ENCODE results near the gene SLC13A3.

The SLC13A3 gene

DNA sequence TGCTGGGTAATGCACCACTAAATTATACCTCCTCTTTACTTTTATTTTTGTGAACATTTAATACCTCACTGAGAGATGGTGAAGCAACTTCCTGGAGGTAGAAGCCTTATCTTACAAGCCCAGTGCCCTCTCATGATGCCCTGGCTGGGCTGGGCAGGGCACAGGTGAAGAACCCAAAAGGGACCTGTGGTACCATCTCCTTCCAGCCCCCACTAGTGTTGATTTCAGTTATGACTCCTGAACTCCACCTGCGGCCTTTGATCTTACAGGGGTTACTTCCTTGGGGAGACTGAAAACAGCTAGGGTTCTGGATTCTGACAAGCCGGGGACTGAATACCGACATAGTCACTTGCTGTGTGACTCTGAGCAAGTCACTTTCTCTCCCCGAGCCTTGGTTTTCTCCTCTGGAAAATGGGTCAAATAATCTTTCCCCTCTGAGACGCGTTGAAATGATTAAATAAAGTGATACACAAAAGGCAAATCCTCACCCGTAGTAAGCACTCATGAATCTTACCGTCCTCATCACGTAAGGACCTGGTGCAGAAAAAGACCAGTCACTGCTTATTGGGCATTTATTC is 1.2 kb downstream of the SLC13A3 start:
- DNase-seq, result no peak

DNA sequence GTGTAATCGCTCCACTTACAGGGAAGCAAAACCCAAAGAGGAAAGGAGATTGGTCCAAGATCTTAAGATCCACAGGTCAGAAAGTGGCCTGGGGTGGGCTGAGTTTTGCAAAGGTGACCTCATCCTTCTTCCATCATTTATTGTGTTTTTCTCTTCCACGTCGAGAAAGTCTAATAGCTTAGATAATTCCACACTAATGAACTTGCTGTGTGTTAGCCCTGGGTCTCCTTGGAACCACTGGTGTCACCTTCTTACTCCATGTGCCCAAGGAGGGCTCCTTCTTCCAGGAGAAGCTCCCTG is 1.7 kb downstream of the SLC13A3 start:
- no peak for DNase-seq

DNA sequence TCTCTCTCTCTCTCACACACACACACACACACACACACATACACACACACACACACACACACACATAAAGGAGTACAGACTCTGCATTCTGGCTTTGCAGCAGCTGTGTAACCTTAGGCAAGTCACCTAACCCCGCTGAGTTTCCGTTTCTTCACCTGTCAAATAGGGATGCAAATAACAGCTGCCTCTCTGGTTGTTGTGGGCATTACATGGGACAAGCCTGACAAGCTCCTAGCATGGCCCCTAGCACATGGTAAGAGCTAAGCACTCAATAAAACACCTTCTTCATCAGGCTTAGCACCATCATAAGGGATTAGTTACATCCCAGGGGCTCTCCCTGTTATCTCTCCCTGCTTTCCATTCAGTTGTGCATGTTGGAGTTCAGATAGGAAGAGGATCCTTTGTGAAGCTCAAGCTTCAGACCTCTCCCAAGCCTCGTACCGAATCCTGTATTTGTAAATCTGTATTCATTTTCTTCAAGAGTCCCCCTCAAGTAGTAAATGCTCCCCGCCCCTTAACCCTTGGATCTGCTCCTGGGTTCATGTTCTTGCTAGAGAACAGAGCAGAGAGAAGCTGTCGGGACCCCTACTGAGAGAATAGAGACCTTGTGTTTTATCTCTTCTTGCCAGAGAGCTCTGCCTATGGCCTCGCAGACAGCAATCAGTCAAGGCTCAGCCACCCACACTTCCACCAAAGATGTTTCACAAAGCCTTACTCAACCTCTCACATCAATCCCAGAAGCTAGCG is 2.2 kb downstream of the SLC13A3 start:
- DNase-seq, result no peak

DNA sequence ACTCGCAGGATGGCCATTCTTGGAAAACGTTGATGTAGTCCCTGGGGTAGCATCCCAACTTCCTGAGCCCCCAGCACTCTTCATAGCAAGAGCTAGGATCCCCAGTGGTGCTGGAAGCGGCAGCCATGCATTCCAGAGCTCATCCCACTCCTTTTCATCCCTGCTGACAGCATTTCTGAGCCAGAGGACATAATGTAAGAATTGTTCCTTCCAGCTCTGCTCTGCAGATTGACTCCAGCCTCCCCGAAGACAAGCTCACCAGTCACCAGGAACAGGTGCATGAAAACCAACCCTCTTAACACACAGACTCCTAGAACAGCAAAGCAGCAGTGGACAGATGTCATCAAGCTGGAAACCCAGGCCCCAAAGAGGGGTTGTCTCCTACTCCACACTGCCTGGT is 3.8 kb downstream of the SLC13A3 start:
- DNase-seq, result no peak

DNA sequence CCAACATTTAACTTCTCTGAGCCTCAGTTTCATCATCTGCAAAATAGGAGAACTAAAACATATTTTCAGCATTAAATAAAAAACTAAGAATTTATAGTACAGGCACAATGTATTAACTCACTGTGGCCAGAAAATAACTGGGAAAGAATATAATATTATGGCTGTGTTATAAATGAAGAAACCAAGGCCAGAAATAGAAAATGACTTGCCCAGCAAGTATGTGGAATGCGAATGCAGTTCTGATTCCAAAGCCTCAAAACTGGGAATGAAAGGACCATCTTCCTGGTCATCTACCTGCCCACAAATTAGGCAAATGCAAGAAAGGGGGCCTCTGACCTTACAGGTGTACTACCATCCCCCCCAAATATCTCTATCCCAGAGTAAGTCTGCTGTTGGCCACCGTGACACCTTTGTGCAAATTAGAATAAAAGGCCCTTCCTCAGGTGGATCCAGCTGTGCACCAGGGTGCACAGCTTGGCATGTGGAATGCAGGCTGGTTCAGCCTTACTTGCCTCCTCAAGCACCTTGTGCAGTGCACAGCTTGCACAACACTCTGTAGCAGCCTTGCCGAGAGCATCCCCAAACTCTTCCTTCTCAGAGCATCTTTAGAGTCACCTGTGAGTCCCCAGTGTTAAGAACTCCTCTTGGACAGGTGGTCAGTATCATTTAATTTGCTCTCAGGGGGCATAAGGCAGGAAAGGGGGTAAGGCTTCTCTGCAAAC is 4.4 kb downstream of the SLC13A3 start:
- DNase-seq, result no peak

DNA sequence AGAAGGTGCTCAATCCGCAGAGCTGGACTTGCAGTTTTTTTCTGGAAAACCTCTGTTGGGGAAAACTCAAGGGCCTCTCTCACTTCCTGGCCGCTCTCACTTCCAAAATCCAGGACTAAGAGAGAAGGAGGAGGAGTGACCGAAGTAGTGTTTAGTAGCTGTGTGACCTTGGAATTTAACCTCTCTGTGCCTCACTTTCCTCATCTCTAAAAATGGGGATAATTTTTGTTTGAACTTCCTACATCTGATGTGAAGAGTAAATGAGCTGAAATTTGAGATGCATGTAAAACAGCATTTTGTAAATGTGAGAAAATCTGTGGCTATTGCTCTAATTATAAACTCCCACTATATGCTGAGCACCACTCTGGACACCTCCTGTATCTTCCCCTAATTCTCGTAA is 5.1 kb downstream of the SLC13A3 start:
- no peak for DNase-seq

DNA sequence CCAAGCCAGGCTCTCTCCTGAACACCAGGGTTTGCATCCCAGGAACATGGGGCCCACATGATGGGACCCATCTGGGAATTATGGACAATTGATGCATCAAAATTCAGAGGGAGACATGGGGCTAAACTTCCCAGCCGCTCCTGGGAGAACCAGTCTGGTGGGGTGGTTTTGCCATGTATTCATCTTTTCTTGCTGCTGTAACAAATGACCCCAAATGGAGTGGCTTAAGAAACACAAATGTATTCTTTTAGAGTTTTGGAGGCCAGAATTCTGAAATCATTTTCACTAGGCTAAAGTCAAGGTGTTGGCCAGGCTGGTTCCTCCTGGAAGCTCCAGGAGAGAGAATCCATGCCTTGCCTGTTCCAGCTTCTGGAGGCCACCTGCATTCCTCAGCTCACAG is 6.5 kb downstream of the SLC13A3 start:
- no peak for DNase-seq

DNA sequence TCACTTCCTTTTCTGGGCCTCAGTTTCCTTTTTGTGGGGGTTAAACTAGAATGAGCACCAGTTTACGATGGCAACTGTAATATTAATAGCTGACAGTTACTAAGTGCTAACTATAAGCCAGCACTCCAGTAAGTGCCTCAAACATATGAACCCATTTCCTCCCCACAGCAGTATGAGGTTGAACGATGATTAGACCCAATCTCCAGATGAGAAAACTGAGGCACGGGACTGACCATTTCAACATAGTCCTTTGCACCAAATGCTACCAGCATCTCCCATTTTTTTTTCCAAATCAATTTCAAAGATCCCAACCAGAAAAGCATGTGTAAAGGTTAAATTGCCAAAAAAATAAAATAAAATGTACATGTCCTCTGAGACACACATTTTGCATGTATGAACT is 7.1 kb downstream of the SLC13A3 start:
- DNase-seq, result no peak

DNA sequence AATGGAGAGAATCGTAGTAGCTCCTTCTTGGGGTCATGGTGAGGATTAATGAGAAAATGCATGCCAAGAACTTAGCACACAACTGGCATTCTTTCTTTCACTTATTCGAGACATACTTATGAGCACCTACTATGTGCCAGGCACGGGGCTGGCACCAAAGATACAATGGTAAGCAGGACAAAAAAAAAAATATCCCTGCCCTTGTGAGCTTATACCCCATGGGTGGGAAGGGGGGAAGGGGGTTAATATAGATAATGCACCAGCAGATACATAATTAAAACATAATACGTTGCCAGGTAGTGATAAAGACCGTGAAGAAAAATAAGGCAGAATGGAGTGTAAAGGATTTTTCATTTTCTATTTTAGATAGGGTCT is 8.3 kb downstream of the SLC13A3 start:
- DNase-seq, result no peak

DNA sequence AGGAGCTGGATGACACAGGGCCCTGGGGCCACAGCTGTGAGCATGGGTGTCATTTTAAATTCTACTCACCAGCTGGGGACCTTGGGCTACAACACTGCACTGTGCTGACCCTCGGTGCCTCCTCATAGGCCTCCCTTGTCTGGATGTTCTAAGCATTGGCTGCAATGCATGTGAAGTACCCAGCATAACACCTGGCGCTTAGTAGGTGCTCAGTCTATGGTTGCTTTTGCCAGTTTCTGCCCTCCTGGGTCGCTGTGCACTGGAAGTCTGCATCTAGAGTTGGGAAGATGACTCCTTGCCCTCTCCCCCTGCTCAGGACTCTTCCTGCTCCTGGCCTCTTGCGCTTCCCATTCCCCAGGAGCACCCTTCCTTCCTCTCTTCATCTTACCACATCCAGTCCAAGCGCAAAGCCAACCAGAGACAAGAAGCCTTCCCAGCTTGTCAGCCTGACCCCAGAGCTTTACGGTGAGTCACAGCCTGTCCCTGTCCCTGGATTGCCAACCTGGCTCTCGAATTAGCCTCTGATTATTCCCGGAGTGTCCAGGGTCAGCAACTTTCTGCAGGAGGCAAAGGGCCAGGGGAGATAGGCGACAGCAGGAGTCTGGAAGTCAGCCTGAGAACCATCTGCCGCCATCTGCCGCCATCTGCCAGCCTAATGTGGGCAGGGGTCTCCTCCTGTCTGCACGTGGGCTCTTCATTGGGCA is 8.8 kb downstream of the SLC13A3 start:
- no peak for DNase-seq

DNA sequence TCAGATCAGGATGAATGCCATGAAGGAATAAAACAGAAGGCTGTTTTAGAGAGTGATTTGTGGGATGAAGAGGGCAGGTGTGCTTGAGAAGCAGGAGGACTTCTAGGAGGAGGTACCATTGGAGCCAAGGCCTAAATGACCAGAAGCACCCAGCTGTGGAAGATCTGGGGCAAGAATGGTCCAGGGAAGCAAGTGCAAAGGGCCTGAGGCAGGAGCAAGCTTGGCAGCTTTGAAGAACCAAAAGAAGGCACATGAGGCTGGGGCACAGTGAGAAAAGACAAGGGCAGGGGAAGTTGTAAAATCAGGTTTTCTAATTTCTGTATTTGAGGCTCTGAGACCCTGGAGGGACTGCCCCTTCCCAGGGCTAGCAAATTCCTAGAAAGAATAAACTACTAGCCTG is 9.8 kb downstream of the SLC13A3 start:
- no peak for DNase-seq

DNA sequence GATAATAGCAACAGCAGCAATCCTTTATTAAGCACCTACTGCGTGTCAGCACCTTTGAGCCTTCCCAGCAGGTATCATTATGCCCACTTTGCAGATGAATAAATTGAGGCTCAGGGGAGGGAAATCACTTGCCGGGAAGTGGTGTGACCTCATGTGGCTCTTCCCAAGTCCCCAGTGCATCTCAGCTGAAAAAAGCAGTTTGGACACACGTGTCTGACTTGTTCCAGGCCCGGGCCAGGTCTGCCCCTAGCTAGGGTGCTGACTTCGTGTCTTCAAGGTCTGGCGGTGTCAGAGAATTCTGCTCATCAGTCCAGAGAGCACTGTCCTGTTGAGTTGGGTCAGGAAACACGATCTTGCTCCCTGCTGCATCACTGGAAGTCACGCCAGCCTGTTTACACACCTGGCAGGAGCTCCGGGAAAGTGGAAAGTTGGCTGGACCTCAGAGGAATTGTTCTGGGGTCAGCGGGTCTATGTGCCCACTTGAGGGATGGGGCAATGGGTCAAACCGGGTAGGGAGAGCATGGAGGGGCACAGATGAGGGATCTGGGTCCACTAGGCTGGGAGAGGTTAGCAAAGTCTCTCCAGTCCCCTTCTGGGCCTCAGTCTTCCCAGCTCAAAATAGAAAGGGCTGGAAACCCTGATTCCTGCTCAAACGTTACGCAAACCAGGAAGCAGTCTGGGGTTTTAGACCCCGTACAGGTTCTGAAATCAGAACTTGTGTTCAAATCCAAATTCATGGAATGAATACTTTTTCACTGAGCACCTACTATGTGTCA is 10.5 kb downstream of the SLC13A3 start:
- DNase-seq, result no peak

DNA sequence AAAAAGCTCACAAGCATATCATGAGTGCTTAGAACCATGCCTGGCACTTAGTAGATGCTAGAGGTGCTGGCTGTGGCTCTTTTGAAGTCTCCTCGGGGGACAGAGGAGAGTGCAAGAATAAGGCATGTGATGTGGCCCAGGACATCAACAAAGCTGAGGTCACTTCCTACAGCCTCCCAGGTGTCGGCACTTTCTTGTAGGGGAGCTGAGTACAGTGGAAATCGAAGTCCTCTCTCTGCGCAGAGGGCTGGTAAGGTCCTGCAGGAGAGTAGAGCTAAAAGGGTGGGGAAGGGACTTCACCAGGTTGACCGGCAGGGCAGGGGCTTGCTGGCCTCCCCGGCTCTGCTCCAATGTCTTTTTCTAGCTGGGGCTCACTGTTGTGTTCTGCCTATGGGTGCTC is 11.2 kb downstream of the SLC13A3 start:
- DNase-seq, result no peak

DNA sequence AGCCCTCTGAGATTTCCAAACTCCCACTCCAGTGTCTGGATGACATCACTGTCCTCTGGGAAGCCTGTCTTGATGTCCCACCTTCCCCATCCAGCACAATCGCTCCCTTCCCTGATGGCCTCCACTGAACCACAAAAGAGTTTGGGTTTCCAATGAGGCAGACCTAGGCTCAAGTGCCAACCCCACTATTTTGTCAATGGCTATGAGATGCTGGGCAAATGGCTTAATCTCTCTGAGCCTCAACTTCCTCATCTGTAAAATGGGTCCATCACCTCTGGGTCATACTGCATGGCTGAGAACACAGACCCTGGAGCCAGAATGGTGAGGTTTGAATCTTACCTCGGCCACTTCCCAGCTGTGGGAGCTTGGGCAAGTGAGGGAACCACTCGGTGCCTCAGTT is 11.7 kb downstream of the SLC13A3 start:
- DNase-seq, result no peak

DNA sequence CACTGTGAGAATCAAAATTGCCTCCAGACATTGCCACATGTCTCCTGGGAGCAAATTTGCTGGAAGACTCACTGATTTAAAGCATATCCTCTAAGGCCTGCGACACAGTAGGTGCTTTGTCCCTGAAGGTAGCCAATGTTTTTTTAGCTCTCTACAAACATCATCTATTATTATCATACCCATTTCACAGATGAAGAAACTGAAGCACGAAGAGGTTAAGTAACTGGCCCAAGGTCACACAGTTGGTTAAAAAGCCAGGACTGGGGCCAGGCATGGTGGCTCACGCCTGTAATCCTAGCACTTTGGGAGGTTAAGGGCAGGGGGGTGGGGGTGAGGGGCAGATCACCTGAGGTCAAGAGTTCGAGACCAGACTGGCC is 12.4 kb downstream of the SLC13A3 start:
- no peak for DNase-seq

DNA sequence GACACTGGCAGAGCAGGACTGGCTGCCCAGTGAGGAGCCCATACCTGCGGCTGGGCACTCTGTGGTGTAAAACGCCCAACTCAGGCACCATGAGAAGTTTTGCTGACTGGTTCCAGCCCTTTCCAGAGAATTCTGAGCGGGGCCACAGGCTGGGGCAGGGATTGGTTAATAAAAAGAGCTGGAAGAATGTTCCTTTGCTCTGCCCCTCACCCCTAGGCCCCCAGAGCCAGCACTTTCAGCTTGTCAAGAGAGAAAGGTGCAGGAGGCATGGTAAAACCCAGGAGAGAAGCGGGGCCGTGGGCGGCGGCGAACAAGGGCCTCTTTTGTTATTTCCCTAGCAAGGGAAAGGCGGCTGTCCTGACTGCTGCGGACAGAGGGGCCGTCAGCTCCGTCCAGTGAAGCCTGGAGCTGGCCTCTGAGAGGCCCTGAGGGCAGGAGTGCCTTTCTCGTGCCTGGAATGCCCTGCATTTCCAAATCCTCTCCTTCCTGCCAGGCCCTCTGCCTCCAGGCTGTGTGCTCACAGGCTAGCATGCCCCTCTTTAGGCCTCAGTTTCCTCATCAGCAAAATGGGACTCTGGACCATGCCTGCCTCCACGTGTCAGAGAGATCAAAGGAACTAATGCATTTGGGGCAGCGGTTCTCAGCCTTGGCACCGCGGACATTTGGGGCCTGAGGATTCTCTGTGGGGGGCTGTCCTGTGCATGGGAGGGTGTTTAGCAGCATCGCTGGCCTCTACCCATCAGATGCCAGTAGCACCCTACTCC is 12.9 kb downstream of the SLC13A3 start:
- DNase-seq, result no peak

DNA sequence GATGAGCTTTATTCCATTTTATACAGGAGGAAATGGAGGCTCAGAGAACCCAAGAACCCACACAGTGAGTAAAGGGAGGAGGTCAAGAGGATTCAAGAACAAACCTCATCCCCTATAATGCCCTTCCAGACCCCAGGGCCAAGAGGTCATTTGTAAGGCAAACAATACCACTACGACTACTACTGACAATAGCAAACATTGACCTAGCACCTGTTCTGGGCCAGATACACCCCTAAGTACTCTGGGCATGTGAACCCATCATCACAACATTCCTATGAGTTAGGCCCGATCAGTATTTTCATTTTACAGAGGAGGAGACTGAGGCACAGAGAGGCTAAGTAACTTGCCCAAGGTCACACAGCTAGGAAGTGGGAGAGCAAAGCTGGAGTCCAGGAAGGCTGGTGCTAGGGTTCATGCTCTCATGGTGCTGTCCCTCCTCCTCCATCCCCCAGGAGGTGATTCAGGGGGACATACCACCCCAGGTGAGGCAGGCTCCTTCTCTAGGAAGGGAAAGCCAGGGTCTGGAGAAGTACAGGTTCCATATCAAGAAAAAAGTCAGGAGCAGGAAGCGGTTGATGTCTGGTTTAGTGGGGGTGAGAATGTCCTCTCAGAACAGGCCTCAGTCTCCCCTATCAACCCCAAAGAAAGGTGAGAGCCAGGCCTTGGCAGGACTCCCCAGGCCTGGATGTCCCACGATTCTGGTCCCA is 13.7 kb downstream of the SLC13A3 start:
- DNase-seq, result no peak

DNA sequence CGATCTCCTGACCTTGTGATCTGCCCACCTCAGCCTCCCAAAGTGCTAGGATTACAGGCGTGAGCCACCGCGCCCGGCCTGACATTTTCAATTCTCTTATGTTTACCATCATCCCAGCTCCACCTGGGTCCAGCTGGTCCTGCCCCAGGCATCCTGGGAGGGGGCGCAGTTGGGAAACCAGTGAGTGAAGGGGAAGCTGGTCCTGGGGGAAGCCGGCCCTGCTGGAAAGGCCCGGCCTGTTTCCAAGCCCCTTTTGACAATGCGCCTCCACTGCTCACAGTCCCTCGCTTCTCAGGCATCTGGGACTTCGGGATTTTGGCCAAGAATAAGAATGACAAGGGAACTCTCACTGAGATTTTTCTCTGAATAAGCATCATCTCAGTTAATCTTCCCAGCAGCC is 14.2 kb downstream of the SLC13A3 start:
- DNase-seq, result no peak

DNA sequence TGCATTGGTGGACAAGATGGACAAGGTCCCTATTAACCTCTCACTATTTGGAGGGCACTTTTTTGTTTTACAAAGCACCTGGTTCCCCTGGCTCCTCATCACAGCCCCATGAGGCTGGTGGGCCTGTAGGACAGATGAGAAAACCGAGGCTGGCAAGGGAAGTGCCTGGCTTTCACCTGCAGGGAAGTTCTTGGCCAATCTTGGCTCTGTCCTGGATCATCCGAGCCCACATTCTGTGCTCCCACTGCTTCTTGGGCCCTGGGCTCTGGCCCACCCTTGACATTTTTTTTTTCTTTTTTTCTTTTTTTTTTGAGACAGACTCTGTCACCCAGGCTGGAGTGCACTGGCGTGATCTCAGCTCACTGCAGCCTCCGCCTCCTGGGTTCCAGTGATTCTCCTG is 14.7 kb downstream of the SLC13A3 start:
- no peak for DNase-seq

DNA sequence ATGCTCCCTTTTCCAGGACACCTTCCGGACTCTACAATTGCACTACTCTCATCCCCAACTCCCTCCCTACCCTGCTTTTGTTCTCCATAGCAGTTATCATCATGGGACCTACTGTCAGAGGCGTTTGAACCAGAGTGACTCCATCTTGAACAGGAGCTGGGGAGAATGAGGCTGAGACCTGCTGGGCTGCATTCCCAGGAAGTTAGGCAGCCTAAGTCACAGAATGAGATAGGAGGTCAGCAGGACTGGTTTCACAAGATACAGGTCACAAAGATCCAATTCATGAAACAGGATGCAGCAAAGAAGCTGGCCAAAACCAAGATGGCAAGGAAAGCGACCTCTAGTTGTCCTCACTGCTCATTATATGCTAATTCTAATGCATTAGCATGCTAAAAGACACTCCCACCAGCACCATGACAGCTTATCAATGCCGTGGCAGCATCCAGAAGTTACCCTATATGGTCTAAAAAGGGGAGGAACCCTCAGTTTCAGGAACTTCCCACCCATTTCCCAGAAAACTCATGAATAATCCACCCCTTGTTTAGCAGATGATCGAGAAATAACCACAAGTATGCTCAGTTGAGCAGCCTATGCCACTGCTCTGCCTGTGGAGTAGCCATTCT is 15.6 kb downstream of the SLC13A3 start:
- DNase-seq, result no peak

DNA sequence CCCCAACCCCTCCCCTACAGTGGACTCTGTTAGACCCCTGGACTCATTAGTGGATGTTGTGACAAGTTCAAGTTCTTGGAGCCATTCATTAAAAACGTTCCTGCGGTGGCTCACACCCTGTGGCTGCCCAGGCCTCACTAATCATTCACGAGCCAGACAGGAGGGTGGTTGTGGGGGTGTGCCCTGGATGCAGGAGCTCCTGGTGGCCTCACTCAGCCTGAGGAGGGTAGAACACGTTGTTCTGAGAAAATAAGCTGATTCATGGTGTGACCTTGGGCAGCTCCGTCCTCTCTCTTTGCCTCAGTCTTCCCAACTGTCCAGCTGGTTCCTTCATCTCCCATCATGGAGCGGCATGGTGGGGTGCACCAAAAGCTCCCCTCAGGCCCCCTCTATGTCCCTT is 16.7 kb downstream of the SLC13A3 start:
- no peak for DNase-seq
